GM19452 (cell line): ENCODE data around the gene MAPK10.
"Not testable (repeated sequence)": the region's sequence is repeated elsewhere in the genome, so short reads cannot be mapped to it uniquely, and the experiment has no call there.

Source experiments
- ATAC-seq: cut with Tn5 transposase; IDR thresholded peaks from one replicate; pipeline ENCODE4 v1.9.1; 2021; ENCODE audit not compliant: unreplicated experiment

The MAPK10 gene

DNA sequence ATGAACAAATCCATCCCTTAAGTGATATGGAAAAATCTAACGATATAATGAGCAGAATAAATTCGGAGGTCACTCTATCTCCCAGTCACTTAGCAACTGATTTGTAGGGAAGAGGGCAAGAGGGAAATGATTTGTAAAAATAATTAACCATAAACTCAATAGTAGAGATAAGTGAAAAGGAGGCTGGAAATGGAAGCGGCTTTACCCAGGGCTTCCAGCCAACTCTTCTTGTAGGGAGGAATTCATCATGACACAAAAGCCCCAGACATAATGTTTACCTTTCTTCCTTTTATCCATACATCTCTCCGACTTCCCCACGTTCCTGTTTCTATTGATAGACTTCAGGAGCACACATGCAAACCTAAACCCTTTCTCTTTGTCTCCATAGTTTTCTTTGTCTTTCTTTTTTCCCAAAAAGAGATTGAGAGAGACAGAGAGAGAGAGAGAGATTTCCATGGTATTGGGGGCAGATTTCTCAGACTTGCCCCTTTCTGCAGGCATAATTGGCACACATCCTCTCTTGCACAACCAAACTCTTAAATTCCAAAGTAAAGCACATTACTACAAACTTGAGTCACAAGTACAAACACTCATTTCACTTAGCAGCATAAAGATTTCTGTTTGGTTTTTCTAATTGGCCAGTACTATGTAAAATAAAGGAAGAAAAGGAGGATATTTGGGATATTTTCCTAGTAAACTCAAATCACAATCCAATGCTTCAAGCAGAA lies 140.9 kb downstream of the MAPK10 start:
- ATAC-seq = no peak

DNA sequence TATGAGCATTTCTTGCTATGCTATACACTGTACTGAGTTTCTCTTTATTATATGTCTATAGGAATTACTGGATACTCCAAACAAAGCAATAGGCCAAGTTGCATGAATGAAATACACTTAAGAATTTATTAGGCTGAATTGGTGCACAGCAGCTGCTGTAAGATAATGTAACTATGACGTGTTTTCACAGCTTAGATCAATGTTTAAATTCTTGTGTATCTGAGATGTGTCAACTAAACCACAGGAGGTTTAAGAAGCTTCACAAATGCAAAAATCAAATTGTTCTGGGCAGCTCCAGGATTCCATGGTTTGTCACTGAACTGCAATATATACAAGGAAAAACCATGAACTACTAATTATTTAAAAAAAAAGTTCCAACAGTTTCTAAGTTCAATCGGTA lies 156.7 kb downstream of the MAPK10 start:
- ATAC-seq = no peak

DNA sequence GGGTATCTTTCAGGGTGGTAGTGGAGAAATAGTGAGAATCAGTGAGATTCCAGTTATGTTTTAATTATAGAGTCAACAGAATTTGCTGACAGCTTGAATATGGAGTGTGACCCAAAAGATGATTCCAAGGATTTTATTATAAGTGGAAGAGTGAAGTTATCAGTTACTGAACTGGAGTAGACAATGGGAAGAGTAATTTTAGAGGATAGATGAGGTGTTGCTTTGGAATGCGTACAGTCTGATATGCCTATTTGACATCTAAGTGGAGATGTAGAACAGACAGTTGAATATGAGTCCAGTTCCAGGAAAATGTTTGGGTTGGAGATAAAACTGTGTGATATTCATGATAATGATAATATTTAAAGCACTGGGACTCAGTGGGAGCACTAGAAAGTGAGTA lies 174.2 kb downstream of the MAPK10 start:
- no peak for ATAC-seq

DNA sequence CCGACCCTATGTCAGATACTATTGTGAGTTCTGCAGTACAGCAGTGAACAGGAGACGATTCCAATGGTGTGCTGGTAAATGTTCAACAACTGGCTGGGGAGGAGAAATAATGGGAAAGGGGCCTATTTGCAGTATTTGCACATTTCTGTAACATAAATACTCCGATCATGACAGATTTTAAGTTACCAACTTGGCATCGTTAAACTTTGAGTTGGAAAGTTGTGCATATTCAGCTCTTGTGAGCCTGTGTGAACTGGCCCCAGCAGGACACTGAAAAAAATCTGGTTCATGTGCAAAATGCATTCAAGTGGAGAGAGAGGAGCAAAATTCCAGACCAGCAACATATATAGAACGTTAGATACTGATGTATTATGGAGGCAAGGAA lies 175.0 kb downstream of the MAPK10 start:
- ATAC-seq = no peak

DNA sequence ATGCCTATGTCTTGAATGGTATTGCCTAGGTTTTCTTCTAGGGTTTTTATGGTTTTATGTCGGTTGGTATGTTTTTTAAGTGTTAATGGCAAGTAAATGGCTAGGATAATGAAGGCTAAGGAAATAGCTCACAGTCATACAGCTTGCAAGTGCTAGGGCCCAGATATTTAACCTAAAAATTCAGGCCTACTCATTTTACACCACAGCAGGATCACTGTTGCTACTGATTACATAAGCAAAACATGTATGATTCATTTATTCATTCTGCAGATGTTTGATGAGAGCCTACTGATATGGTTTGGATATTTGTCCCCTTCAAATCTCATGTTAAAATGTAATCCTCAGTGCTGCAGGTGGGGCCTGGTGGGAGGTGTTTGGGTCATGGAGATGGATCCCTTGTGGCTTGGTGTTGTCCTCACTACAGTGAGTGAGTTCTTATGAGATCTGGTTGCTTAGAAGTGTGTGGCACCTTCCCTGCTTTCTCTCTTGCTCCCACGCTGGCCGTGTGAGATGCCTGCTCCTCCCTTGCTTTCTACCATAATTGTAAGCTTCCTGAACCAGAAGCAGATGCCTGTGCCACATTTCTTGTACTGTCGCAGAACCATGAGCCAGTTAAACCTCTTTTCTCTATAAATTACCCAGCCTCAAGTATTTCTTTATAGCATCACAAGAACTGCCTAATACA lies 175.5 kb downstream of the MAPK10 start:
- ATAC-seq = no peak

DNA sequence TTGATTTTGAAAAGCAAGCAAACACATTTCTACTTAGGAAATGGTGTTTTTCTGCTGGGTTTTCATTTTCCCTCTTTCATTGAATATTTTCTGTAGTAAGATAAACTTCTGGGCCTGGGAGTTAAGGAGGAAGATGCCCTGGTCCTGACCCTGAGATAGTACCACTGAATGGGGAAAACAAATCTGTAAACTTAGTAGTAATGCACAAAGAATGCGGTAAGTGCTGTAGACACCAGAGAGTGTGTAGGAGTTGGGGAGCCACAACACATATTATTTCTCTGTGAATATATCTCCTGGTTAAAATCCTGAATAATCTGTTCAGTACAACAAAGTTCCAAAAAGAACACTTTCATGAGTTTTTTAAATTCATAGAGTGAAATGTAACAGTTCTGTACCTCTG lies 178.3 kb downstream of the MAPK10 start:
- no peak for ATAC-seq

DNA sequence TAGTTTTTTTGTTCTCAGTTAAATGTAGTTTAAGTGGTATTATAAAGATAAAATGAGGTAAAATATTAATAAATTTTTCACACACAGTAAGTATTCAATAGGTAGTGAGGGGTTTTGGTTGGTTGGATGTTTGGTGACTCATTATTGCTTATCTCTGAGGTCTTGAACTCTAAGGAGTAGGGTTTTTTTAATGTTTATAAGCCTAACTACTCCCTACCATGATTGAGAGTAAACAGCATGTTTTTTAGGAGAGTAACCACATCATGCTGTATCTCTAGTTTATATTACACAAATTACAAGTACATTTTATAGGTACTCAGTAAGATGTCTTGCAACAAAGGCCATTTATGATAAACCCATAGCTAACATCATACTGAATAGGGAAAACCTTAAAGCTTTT lies 181.6 kb downstream of the MAPK10 start:
- ATAC-seq = no peak

DNA sequence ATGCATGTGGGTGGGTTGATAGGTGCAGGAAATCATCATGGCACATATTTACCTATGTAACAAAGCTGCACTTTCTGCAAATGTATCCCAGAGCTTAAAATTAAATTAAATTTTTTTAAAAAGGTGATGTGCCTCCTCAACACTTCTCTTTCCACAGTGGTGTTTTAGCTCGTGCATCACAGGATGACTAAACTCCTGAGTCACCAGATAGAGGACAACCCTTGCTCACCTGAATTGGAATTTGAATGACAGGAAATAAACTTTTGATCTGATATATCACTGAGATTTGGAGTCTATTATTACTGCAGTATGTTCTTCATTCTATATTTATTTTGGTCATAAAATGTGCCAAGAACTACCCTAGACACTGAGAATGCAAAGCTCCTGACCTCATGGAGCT lies 185.3 kb downstream of the MAPK10 start:
- ATAC-seq = no peak

DNA sequence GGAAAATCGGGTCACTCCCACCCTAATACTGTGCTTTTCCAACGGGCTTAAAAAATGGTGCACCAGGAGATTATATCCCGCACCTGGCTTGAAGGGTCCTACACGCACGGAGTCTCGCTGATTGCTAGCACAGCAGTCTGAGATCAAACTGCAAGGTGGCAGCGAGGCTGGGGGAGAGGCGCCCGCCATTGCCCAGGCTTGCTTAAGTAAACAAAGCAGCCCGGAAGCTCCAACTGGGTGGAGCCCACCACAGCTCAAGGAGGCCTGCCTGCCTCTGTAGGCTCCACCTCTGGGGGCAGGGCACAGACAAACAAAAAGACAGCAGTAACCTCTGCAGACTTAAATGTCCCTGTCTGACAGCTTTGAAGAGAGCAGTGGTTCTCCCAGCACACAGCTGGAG lies 191.5 kb downstream of the MAPK10 start:
- not testable (repeated sequence) for ATAC-seq

DNA sequence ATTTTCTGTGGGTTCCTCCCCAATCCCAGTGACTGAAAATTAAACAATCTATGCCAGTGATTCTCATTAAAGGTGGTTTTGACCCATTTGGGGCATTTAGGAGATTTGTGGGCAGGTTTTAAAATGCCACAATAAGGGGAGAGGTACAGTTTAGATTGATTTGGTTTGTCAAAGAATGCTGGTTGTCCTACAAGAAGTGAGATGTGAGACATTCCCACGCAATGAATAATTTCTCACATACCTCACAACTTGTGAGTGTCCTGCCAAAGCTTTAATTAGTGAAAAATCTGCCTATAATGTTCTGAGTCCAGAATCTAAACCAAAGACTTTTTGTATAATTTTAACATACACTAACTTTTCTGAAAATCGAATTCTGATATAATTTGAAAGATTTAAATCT lies 199.4 kb downstream of the MAPK10 start:
- no peak for ATAC-seq

DNA sequence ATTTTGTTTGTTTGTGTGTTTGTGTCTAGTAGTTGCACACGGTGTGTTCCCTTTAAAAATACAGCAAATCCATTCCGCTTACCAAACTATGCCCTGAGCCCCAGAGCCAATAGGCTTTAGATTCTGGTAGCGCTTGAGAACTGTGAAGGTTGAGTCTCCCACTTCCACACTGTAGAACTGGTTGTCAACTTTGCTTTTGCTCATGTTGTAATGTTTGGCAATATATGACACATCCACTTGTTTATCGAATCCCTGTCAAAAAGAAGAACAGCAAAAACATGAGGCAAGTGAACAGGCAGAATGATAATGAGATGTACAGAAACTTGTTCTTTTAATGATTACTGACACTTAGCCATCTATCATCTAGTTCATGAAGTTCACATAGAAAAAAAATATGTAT lies 200.6 kb downstream of the MAPK10 start:
- no peak for ATAC-seq

DNA sequence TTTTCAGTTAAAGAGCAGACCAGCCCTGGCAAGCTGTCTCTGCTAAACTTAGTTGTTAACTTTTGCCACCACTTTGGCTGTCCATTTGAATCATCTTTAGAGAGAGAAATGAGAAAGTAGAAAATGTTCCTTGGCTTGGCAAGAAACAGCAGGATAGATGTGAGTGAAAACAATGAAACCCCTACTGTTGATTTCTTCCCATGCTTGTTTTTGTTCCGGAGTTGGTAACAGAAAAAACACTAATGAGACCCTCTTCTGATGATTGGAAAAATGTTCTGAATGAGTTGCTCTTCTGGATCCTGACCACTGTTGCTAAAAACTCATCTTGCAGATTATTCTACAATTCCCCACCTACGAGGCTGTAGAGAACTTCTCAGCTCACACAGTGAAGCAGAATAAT lies 203.3 kb downstream of the MAPK10 start:
- no peak for ATAC-seq

DNA sequence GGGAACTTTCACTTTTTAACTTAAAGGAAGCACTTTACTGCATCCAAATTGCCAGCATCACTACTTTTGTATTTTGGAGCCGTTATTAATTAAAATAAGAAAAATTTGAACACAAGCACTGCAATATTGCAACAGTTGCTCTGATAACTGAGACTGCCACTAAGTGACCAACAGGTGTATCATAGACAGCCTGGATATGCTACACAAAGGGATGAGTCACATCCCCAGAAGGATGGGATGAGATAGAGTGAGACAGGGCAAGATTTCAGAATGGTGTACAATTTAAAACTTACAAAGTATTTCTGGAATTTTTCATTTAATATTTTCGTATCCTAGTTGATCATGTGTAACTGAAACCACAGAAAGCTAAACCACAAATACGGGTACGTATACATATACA lies 204.1 kb downstream of the MAPK10 start:
- no peak for ATAC-seq

DNA sequence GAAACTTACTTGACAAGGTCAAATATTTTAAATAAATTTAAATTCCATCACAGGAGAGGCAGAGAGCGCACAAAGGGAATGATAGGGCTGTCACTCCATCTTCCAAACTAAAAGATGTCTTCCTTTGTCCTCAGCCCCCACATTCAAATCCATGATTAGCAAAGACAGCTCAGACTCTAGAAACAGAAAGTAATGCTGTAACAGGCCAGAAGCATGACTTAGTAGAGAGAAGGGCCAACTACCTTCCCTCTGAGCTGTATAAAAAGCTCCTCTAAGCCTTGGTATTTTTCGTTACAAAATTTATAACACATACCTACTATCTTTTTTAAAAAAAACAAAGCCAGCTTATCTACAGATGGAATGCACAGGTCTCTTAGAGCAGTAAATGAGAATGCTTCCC lies 207.4 kb downstream of the MAPK10 start:
- ATAC-seq = no peak

DNA sequence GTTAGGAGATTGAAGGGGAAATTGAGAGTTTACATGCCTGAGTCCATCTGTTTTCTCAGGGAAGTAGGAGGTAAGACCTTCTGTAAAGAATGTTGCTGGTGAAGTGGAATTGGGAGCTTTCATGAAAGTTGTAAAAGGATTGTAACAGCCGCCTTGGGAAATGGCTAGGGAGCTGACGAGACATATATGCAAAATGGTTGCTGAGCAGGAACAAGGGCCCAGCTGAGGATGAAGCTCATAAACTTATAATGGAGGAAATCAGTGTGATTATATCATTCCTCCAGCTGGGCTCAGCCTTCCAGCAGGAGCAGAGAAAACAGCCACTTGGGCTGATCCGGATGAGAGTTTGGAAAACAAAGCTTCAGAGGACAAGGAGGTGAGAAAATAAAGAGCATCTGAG lies 208.7 kb downstream of the MAPK10 start:
- no peak for ATAC-seq

DNA sequence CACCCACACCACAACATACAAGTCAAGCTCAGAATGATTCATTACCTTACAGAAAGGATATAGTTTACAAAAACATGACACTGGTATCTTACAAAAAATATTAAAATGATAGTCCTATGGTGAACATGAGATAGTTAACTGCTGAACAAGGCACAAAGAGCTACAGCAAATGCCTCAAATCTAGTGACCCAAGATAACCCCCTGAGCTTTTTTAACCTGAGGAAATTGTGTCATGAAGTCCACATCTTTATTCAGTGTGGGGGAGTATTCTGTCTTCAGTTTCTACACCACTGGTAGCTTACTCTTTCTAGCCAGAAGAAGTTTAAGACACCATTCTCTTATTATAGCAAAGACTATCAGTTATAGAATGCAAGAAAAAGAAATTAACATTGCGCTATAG lies 218.7 kb downstream of the MAPK10 start:
- ATAC-seq = no peak

DNA sequence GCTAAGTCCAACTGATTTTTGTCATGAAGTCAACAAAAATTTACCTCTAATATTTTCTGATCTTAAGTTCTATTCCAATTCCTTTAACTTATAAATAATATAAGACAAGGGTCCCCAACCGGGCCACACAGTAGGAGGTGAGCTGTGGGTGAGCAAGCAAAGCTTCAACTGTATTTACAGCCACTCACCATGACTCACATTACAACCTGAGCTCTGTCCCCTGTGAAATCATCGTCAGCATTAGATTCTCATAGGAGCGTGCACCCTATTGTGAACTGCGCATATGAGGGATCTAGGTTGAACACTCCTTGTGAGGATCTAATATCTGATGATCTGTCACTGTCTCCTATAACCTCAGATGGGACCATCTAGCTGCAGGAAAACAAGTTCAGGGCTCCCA lies 227.4 kb downstream of the MAPK10 start:
- ATAC-seq = no peak

DNA sequence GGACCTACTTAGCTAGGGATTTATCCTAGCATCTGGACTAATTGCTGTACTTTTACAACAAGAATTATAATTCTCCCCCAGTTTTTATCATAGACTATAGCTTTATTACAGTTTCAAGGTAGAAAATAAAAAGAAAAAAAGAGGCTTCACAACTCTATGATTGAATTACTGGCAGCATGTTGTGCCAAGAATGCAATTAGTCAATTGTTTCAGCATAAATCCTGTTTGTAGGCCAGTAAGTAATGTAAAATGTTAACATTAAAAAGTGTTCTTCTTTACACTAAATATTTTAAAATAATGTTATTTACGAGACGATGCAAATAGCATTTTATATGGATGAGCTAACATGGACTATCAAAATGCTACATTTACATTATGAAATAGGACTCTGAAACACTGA lies 228.4 kb downstream of the MAPK10 start:
- no peak for ATAC-seq

DNA sequence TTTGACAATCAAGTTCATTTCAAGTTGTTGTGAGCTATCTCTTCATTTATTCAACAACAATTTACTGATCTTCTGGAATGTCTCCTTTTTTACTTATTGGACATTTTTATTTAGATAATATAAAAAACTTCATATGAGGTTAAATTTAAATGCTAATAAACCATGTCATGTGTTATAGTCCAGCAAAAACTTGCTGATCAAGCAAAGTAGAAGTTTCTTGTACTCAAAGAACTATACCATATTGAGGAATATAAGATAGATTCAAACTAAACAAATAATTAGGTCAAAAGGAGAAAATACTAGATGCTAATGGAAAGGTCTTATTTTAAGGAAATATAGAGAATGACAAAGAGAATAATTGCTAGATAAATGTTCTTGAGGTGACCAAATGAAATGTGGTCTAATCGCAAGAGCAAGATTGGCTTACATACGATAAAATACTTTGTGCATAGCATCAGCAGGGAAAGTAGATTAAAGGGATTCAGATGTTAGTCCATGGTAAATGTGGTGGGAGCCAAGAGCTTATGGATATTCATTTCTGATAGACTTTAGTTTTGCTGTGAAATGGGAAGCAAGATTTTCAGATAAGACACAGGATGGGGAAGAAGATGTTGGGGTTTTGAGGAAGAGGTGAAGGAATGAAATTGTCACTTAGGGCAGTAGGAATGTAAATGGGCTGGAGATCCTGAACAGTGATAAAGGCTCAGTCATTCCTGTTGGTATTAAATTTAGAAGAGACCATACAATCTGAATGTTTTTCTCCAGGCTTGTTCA lies 229.5 kb downstream of the MAPK10 start:
- no peak for ATAC-seq

DNA sequence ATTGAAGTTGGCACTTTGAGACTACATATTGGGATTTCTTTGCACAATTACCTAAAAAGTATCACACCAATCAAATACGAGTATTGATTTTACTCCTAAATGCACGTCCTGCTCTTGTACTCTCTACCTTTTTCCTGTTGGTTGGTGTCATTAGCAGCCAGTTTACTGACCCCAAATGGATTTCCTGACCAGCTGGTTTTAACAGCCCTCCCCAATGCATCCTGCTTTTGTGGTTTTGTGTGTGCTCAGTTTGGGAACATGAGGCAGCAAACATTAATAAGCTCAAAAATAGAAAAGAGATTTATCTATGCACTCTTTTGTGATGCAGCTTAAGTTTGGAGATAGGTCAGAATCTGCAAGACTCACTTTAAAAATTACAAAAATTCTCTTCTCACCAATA lies 230.3 kb downstream of the MAPK10 start:
- ATAC-seq = no peak

DNA sequence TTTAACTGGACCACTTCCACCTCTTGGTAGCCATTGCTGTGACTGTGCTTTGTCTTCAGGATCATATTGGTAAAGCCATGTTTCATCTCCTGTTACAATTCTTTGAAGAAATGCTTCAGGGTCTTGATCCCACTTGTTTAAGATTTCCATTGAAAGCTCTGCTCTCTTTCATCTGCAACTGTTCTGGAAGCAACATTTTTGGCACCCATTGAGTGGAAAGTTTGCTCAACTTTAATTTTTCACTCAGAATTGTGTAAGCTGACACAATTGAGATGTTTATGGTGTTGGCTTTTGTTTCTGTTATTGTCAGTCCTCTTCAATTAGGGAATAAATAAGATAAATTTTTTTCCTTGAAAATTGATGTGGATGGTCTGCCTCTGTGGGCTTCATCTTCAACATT lies 237.4 kb downstream of the MAPK10 start:
- ATAC-seq = no peak

DNA sequence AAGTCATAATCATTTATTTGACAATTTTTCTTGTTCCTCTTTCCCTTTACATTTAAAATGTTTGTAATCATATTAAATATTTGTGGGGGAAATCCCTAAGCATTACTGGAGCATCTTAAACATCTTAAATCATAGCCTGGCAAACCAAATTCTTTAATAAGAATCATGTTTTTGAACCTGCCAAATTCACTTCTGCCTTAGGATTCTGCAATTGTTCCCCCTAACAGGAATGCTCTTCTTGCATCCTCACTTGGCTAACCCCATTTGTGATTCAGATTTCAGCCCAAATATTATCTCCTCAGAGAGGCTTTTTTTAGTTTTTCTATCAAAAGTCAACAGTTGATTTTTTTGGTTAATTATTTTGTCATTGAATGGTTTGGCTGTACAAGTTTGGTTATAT lies 241.1 kb downstream of the MAPK10 start:
- no peak for ATAC-seq
